Subcutaneous adipose tissue (tissue), 4 donors: ENCODE measurements around the gene BLNK. TPM values are rescaled to one million over a fixed set of nuclear protein-coding genes. Genes with fewer than 3 reads are reported as not detected.

Experiments used
- total RNA-seq, 4 donors: library from RNA; depleted of rRNA; stranded (reverse); fragments of >200 nt; gene quantifications; one replicate each; pipeline ENCODE4 v1.1.0, GENCODE V29; 2016
- TF ChIP-seq, protein P1 (sequence below): fragments of 450-650 bp; IDR thresholded peaks from one replicate; pipeline ENCODE4 v1.5.1; 2016; ENCODE audit warnings: low read depth, mild to moderate bottlenecking, control low read depth, antibody characterized with exemption, moderate library complexity

The BLNK gene
- total RNA-seq, 4 donors from 2014 or later: 2.1 to 12.6 (median 6.1) TPM

DNA sequence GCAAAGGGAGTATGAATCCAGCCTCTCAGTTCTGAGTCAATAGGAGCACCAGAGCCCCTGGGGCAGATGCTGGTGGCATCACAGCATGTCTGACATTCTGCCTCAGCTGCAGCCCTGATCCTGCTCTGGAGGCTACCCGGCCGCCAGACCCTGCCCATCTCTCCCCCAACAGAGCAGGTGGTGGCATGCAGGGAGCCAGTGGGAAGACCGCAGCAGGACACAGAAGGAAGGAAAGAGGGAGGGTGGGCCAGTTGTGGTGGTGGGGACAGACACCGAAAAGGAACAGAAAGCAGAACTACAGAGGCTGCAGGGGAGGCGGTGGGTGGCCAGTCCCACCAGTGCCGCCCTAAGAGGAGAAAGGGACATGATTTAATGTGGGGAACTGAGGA, 35.3 kb downstream of the BLNK start:
- TF ChIP-seq, protein P1, sequence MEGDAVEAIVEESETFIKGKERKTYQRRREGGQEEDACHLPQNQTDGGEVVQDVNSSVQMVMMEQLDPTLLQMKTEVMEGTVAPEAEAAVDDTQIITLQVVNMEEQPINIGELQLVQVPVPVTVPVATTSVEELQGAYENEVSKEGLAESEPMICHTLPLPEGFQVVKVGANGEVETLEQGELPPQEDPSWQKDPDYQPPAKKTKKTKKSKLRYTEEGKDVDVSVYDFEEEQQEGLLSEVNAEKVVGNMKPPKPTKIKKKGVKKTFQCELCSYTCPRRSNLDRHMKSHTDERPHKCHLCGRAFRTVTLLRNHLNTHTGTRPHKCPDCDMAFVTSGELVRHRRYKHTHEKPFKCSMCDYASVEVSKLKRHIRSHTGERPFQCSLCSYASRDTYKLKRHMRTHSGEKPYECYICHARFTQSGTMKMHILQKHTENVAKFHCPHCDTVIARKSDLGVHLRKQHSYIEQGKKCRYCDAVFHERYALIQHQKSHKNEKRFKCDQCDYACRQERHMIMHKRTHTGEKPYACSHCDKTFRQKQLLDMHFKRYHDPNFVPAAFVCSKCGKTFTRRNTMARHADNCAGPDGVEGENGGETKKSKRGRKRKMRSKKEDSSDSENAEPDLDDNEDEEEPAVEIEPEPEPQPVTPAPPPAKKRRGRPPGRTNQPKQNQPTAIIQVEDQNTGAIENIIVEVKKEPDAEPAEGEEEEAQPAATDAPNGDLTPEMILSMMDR: no peak

DNA sequence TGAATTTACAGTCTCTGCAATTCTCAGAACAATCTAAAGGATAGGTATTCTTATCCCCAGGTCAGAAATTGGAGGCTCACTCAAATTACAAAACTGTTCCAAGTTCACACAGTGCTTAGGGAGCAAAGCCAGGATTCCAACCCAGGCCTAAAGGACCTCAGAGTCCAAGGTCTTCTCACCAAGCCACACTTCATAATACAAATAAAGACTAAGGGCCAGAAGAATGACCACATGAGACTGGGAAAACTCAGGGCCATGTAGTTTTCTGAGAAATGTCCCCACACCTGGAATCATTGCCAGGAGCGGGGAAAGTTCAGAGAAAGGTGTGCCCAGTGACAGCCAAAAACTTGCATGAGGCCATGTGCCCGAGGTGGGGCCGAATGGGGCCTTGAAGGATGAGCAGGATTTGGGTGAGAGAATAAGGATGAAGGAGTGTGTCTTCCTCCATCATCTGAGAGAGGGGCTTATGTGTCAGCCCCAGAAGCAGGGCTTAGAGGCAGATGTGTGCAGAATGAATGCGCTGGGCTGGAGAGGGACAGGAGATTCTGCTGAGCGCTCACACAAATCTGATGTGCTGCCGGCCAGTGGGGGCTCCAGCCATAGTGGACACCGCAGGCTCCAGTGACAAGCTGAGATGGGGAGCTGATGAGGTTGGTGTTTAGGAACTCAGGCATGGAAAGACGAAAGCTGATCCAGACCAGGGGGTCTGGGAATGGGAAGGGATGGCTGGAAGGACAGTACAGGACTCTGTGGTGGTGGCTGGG, 35.9 kb downstream of the BLNK start:
- TF ChIP-seq, protein P1: no peak

DNA sequence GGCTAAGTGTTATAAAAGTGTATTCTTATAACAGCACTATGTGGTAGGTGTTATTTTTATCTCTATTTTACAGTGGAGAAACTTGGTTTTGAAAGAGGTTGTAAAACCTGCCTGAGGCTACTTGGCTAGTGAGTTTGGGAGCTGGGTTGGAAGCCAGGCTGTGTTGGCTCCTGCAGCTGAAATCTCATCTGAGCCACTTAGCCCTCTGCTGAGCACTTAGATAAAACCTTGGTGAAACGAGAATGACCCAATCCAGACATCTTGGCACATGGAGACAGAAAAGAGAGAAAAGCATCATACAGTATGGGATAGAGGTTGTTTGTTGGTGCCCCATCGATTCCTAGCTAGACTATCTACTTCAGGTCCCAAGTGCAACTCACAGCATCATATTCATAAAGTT, 37.4 kb downstream of the BLNK start:
- TF ChIP-seq, protein P1: no peak

- TF ChIP-seq, protein P1: no peak
Measured at GRCh38 chr10:96230527-96230926, 40.8 kb downstream of the BLNK start.

DNA sequence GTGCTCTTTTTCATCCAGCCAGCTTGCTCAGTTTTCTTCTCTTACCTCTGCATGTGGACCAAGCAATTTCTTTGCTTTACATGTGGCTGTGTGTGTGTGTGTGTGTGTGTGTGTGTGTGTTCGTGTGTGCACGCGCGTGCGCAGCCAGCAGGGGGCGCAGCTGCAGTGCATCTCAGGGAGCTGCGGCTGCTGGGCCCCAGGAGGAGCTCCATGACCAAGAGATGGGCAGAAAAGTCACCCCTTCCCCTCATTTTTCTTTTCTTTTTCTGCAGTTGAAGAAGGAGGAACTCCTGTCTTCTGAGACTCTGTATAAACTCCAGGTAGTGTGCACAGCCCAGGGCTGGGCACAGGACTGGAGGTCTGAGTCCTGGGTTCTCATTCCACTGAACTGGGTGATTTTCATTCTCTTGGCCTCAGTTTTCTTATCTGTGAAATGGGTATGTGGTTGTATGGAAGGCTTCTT, 41.8 kb downstream of the BLNK start:
- TF ChIP-seq, protein P1: no peak

DNA sequence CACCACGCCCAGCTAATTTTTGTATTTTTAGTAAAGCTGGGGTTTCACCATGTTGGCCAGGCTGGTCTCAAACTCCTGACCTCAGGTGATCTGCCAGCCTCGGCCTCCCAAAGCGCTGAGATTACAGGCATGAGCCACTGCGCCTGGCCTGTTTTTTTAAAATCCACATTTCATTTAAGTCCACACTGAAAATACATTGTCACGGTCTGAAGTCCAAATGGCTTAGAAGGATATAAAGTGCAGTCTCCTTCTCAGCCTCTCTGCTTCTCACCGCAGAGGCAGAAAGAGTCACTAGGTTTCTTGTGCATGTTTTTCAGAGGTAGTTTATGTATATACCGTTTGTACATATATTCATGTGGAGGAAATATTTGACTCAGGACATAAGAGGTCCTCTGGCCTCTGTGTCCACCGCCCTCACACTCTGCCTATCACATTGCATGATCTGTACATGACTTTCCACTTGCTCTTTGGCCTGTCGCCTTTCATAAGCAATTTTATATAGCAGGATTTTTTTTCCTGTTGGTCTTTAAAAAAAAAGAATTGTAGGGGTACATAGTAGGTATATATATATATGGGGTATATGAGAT, 42.9 kb downstream of the BLNK start:
- TF ChIP-seq, protein P1: no peak

DNA sequence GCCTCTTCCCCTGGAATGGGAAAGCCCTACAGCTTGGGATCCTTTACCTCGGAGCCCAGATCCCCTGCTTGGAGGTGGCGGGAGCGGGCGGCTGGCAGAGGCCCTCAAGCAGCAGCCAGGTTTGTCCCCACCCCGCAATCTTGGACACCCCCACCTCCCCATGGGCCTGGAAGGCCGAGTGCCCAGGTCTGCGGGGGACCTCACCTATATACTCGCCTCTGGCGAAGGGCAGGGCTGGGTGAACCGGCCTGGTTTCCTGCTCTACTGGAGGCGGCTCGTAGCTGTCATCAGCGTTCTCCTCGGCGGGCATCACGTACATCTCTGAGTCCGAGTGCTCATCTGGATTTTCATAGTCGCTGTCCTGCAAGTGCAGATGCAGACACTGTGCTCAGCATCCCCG, 44.2 kb downstream of the BLNK start:
- TF ChIP-seq, protein P1: no peak
